ENCODE results near the gene ZNF385A. TPM values are rescaled to one million over a fixed set of nuclear protein-coding genes. Genes with fewer than 3 reads are reported as not detected.

ZNF385A gene
- total and polyA plus RNA-seq, 3 experiments from 2014 or later: 0.77 to 0.78 TPM; not detected in 1

DNA sequence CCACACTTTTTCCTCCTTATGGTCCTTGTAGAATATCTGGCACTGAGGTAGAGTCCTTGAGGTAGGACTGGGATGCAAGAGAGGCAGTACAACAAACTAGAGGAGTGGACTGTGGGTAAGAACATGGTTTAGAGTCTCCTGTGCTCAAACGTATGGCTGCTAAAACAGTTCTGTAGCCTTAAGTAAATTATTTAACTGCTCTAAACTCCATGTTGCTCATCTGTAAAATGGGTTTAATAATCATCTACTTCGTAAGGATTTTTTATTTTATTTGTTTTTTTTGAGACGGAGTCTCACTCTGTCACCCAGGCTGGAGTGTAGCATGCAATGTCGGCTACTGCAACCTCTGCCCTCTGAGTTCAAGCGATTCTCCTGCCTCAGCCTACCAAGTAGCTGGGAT lies 63.2 kb downstream of the ZNF385A start:
- H3K4me3 ChIP-seq (ENCODE audit: low read length): no peak overlapping the region
- no peaks in the 10 kb centered on the region for H3K9me3 Mint-ChIP-seq
- no peaks in the 10 kb centered on the region for H3K9me3 ChIP-seq (ENCODE audit: low read length)
- ChIA-PET CTCF (interaction anchor here (1.2 to 2.3 kb wide), 3 partner anchors 12 to 48 kb away, joined by 3 to 8 read pairs (median 3); no protein-coding TSS in a partner anchor), POLR2A (no interaction called here)
- H3K4me1 Mint-ChIP-seq: peaks cover 15 to 18% (median 17%) of the 10 kb centered on the region in 3 donors
- H3K36me3 ChIP-seq (ENCODE audit: insufficient read depth, low read length): no peaks in the 10 kb centered on the region
- no peak overlapping the region for H3K27ac ChIP-seq (ENCODE audit: low read depth, low read length)
- H3K4me1 ChIP-seq (ENCODE audit: insufficient read depth, low read length): peaks cover 7% of the 10 kb centered on the region
- no peak for DNase-seq
- H3K4me3 Mint-ChIP-seq: no peak overlapping the region
- H3K27me3 Mint-ChIP-seq: peaks cover 0 to 1% of the 10 kb centered on the region in 2 donors
- H3K36me3 Mint-ChIP-seq: peaks cover 2 to 7% (median 3%) of the 10 kb centered on the region in 3 donors
- no peak overlapping the region for H3K27ac Mint-ChIP-seq
- no peaks in the 10 kb centered on the region for H3K27me3 ChIP-seq (ENCODE audit: insufficient read depth, low read length, poor library complexity, severe bottlenecking)

Other genes starting within 250 kb of the ZNF385A start
- gene SMUG1, start 195.7 kb downstream of the ZNF385A start, total RNA-seq: 10 to 100 TPM; 23.3 to 25.2 TPM
- 24.1 TPM for gene SMUG1, start 195.7 kb downstream of the ZNF385A start, polyA plus RNA-seq
- gene CBX5, start 104.6 kb downstream of the ZNF385A start, total RNA-seq: 10 to 100 TPM; 82.0 to 87.8 TPM
- gene CBX5, start 104.6 kb downstream of the ZNF385A start, polyA plus RNA-seq: 19.2 TPM
- 1,000 to 10,000 TPM; 1,970 to 2,000 TPM for gene HNRNPA1, start 104.0 kb downstream of the ZNF385A start, total RNA-seq
- gene HNRNPA1, start 104.0 kb downstream of the ZNF385A start, polyA plus RNA-seq: 822 TPM
- not detected for gene NFE2, start 83.7 kb downstream of the ZNF385A start, total RNA-seq
- gene NFE2, start 83.7 kb downstream of the ZNF385A start, polyA plus RNA-seq: not detected
- gene COPZ1, start 59.6 kb downstream of the ZNF385A start, total RNA-seq: 100 to 1,000 TPM; 112 to 115 TPM
- 158 TPM for gene COPZ1, start 59.6 kb downstream of the ZNF385A start, polyA plus RNA-seq
- gene GPR84, start 20.2 kb downstream of the ZNF385A start, total RNA-seq: under 1 TPM; 0.15 to 0.16 TPM
- gene GPR84, start 20.2 kb downstream of the ZNF385A start, polyA plus RNA-seq: not detected
- 10 to 100 TPM; 23.2 to 25.7 TPM for gene ITGA5, start 34.5 kb upstream of the ZNF385A start, total RNA-seq
- 50.6 TPM for gene ITGA5, start 34.5 kb upstream of the ZNF385A start, polyA plus RNA-seq
- 10 to 100 TPM in 1 of 2 experiments, 1 to 10 TPM in 1; 8.8 to 10.4 TPM for gene GTSF1, start 88.9 kb upstream of the ZNF385A start, total RNA-seq
- gene GTSF1, start 88.9 kb upstream of the ZNF385A start, polyA plus RNA-seq: 20.0 TPM
- 10 to 100 TPM; 82.4 to 87.1 TPM for gene NCKAP1L, start 113.0 kb upstream of the ZNF385A start, total RNA-seq
- 87.6 TPM for gene NCKAP1L, start 113.0 kb upstream of the ZNF385A start, polyA plus RNA-seq
- gene PDE1B, start 164.9 kb upstream of the ZNF385A start, total RNA-seq: 1 to 10 TPM; 4.3 to 4.9 TPM
- gene PDE1B, start 164.9 kb upstream of the ZNF385A start, polyA plus RNA-seq: 0.33 TPM
- gene PPP1R1A, start 203.9 kb upstream of the ZNF385A start, total RNA-seq: not detected
- gene PPP1R1A, start 203.9 kb upstream of the ZNF385A start, polyA plus RNA-seq: not detected

Measured in CD8-positive, alpha-beta memory T cell (primary cell).